Hepatocyte (in vitro differentiated cells): ENCODE measurements around the gene NOC3L.

Experiments used
- EZH2 ChIP-seq: fragments of 200-600 bp; sonication (generic); IDR thresholded peaks from 2 replicates; pipeline ENCODE4 v1.6.1; 2016; ENCODE audit warnings: antibody characterized with exemption, mild to moderate bottlenecking, borderline replicate concordance
- EZH2phosphoT487 ChIP-seq: fragments of 200-600 bp; sonication (generic); IDR thresholded peaks from one replicate; pipeline ENCODE4 v1.6.1; 2018; ENCODE audit warnings: antibody characterized with exemption, mild to moderate bottlenecking, low read depth, moderate library complexity; ENCODE audit not compliant: unreplicated experiment, severe bottlenecking

GRCh38 chr10:94324609-94325233, 38.0 kb downstream of the NOC3L start:
- no peak for TF ChIP-seq EZH2phosphoT487
- TF ChIP-seq EZH2, result no peak
